Measurements from ENCODE around the gene MARCHF10.
"Not testable (repeated sequence)": the region's sequence is repeated elsewhere in the genome, so short reads cannot be mapped to it uniquely, and the experiment has no call there.

The MARCHF10 gene

GRCh38 chr17:62787366-62787765, 20.7 kb downstream of the MARCHF10 start:
- no peak for DNase-seq

GRCh38 chr17:62786646-62787045, 21.5 kb downstream of the MARCHF10 start:
- no peak for DNase-seq

- DNase-seq: not testable (repeated sequence)
These were observed 22.1 kb downstream of the MARCHF10 start for GRCh38 chr17:62785983-62786382.

DNA sequence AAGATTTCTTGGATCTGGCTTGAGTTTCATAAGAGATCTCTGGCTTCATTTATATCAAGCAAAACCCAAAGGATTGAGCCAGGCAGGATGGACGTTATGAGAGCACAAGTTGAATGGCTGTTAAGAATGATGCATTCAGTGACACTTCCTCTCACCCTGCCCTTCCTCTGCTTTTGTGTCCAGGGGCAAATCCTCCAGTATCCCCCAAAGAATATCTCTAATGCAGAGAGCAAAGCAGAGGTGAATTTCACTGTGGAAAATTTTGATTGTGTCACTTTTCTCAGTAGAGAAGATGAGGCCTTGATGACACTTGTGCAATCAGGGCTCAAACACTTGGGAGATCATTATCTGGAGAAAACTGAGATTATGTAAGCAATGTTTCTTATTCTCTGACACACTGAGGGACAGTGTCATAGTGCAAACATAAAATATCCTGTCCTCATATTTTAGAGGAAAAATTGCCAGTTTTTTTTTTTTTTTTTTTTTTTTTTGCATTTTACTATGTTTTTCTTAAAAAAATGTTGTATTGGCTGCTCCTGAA, 25.3 kb downstream of the MARCHF10 start:
- no peak for DNase-seq

GRCh38 chr17:62781831-62782251, 26.3 kb downstream of the MARCHF10 start:
- no peak for DNase-seq

DNA sequence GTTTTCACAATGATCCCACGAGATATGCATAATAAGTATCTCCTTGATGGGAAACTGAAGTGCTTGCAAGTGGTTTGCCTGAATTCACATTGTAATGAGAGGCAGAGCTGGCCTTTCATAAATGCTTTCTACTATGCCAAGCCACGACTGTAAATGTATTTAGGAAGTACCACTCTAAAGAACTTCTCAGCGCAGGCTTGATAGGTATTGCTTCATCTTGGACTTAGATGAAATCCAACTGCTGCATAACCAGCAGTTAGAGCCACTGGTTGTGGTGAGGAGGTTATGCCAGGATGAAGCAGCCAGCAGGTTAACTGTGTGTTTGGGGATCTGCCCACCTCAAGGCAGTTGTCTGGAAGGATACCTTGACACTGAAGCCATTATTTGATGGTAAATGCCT, 26.8 kb downstream of the MARCHF10 start:
- no peak for DNase-seq

GRCh38 chr17:62780951-62781350, 27.2 kb downstream of the MARCHF10 start:
- DNase-seq: no peak

DNA sequence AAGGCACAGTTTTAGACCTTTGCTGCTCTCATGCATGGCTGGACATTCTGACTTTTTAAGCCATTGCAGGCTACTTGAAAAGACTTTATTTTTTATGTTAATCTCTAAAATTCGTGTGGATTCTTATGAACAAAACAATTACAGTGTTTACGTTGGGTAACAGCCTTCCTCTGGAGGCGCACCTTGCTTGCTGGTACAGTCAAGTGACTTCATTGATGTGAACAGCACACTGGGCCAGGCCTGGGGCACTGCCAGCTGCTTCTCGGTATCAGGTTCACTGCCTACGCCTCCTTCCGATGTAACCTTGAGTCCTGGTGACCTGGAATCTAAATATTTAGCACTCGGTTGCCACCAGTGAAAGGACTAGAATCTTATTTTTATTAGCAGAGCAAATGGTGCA, 27.8 kb downstream of the MARCHF10 start:
- no peak for DNase-seq

DNA sequence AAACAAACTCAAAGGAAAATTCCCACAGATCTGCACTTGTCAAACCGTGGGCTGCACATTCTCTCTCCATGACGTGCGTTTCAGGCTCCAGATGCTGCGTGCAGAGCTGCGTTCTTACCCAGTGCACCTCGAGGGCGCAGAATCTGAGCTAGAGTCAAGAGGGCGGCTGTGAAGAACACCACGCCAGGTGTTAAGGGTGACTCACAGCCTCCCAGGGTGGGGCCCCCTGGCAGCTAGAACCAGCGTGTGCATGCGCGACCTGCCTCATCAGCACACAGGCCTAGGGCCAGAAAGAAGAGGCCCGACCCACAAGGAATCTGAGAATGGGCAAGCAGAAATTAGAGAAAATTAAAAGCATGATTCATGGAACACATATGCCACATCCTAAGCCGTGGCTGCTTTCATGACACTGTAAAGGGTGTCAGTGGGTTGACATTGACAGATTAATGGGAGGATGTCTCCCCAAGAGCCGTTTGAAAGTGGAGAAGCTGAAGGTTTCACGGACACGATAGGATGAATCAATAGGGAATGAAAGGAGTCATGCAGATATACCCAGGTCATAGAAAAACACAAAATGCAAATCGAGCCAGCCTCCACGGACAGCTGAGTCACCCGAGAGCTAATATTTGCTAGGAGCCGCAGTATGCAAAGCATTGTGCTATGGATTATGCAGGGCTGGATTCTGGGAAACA, 29.0 kb downstream of the MARCHF10 start:
- DNase-seq: peak; percentile 73

DNA sequence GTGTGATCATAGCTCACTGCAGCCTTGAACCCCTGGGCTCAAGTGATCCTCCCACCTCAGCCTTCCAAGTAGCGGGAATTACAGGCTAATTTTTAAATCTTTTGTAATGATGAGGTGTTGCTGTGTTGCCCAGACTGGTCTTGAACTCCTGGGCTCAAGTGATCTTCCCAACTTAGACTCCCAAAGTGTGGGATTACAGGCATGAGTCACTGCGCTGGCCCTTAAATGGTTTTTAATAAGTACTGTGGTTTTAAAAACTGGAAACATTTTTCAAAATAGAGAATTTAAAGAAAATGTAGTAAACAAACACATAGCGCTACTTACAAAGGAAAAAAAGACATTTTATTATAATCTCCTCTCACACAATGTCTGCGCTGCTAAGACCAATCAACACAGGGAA, 32.2 kb downstream of the MARCHF10 start:
- DNase-seq: no peak

- no peak for DNase-seq
These were observed 33.8 kb downstream of the MARCHF10 start for GRCh38 chr17:62774338-62774737.

GRCh38 chr17:62767997-62768396, 40.1 kb downstream of the MARCHF10 start:
- no peak for DNase-seq

- DNase-seq: no peak
These were observed 42.8 kb downstream of the MARCHF10 start for GRCh38 chr17:62765351-62765750.

DNA sequence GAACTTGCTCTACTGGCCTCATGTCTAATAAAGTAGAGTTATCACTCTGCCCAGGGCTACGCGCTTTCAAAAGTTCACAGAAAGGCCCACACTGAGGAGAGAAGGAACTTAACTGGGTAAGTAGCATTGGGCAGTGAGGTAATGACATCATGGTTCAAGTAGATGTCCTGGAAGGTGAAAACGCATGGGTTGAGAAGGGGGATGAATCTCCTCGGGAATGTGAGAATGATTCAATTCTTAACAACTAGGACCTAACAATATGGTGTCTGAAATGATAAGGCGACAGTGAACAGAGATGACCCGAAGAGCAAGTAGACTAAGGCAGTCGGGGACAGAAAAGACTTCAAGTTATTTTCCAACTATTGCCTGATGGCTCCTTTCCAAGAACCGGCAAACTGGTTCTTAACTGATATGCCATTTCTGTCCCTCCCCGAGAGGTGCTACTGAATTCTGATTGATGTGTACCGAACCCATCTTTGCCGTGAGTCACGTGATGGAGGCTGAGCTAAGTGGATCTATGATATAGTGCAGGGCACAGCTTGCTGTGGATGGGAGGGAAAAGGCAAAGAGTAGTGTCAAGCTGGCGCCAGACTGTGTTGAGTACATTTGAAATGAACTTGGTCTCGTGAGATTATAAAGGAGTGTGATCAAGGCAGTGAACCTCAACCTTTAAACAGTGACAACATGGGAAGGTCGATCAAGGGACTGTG, 44.1 kb downstream of the MARCHF10 start:
- no peak for DNase-seq

- no peak for DNase-seq
These were observed 46.2 kb downstream of the MARCHF10 start for GRCh38 chr17:62761884-62762283.

- DNase-seq: no peak
These were observed 47.2 kb downstream of the MARCHF10 start for GRCh38 chr17:62760945-62761267.

DNA sequence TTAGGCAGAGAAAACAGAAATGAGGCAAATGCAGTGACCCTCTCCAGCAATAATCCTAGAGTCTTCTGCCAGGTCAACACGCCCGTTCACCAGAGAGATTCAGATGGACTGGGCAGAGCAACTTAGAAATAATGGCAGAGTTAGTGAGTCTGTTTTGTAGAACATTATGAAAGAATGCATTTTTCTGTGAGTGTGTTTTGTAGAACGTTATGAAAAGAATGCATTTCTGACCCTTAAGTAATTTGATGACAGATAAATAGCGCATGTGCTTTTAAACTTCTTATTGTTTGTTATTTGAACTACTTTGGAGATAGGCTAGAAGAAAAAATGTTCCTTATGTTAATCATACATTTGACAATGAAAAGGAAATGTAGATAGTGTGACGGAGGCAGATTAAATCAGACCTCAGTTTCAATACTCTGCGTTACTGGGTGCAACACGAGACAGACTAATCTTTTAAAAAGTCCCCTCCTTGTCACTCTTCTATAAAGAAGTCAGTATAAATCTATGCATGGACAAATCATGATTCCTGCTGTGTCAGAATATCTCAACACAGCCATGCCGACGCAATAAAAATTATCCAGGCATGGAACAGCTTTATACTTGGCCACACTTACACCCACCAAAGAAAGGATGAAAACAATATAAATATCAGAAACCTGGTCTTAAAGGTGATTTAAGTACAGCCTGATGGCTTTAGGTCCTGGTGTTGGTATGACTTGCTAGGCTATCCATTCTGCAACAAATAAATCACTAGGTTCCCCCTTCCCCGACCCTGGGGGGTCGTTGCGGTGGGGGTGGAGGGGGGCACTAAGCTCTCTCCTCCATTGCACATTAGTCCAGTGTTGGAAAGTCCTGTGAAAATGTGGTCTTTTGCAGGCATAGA, 47.8 kb downstream of the MARCHF10 start:
- DNase-seq: no peak

- no peak for DNase-seq
These were observed 50.6 kb downstream of the MARCHF10 start for GRCh38 chr17:62757500-62757951.

- DNase-seq: no peak
These were observed 51.9 kb downstream of the MARCHF10 start for GRCh38 chr17:62756198-62756597.

DNA sequence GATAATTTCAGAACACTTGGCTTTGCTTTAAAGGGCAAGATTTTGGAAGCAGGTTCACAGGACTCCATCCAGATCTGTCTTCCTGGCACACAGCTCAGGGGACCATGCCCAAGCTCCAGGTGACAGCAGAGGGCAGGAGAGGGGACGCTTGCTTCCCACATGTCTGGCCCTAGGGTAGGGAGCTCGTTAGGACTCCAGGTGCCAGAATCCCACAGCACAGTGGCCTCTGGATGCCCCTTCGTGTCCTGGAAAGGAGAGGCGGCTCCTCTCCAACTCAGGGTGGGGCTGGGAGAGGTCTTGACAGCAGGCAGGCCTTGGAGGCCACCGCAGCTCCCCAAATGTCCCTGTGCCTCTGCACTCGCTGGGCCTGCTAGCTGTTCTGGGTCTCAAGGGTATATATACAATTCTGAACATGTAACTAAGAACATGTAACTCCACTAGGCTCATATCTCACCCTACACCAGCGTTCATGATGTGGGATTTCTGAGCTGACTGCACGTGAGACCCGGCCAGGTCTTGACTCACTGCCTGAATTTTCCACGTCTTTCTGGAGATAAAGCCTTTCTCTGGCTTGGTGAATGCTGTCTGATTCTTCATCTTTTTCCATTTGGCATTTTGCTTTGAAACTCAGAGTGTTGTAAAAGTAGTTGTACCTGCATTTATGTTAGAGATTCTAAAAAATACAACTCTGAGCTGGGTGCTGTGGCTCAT, 52.8 kb downstream of the MARCHF10 start:
- no peak for DNase-seq

DNA sequence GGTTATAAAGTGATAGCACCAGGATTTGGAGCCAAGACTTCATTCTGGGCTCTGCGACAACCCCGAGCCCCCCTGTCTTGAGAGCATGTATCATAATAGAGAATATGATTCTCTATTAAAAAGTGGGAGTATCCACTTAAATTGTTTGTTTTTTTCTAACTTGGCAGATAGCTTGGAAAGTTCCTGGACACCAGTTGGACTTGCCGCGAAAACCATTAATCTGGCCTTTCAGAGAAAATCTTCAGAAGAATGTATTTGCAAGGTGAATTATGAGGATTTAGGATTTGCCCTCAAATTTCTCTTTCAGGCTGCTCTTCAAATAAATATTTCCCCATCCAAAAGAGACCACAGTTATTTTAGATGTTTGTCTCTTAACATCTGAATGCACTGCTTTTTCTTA, 53.5 kb downstream of the MARCHF10 start:
- DNase-seq: no peak

DNA sequence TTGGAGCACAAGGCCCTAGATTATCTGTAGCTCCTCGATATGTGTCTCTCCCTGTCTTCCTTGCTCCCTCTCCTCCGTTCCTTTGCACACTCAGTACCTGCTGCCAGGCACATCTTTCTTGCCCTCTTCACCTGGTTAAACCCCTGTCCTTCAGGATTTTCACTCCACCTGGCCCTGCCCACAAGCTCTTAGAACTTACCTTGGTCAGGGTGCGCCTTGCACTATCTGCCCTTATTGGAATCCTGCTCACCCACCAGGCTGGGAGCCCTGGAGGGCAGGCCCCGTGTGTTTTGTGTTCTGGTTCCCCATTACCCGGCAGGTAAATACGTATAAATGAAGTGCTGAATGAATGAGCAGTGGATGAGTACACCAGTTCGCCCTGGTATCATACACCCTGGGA, 54.6 kb downstream of the MARCHF10 start:
- no peak for DNase-seq

All from eye (tissue), 1 donor.